ENCODE results near the gene CEL. TPM values are rescaled to one million over a fixed set of nuclear protein-coding genes. Genes with fewer than 3 reads are reported as not detected.
"Not testable (repeated sequence)": the region's sequence is repeated elsewhere in the genome, so short reads cannot be mapped to it uniquely, and the experiment has no call there.

Gene CEL
- total RNA-seq, 2 experiments from 2014 or later = 1.2 to 1.8 TPM

- no peak for TF ChIP-seq EZH2phosphoT487 (IDR thresholded peaks at IDR 0.05; ENCODE audit: borderline replicate concordance, low read depth, low read length)
- no peak for TF ChIP-seq CTCF (conservative IDR thresholded peaks at IDR 0.05; ENCODE audit: low read length)
- no peaks in the 10 kb centered on the region for H3K36me3 ChIP-seq (ENCODE audit: insufficient read depth, low read length)
- intact Hi-C loops (cut with micrococcal nuclease; ENCODE audit: unreplicated experiment) = no loop called here
- H2AFZ ChIP-seq (ENCODE audit: low read length) = no peak overlapping the region
- CTCF ChIA-PET (ENCODE audit: unreplicated experiment) = no interaction called here
- BruUV-seq (replicated peaks) = no TSS peak
- no peaks in the 10 kb centered on the region for H4K20me1 ChIP-seq (ENCODE audit: insufficient read depth, low read length)
- POLR2A ChIA-PET = no interaction called here
- no peaks in the 10 kb centered on the region for H3K9me3 ChIP-seq (ENCODE audit: low read length)
- H3K4me1 ChIP-seq (ENCODE audit: insufficient read depth, low read length, poor library complexity, severe bottlenecking) = no peaks in the 10 kb centered on the region
- H3K9me2 ChIP-seq (ENCODE audit: insufficient read depth, low read length) = no peaks in the 10 kb centered on the region
- no peak for DNase-seq (ENCODE audit: low spot score)
- no peak overlapping the region for H3K4me2 ChIP-seq (ENCODE audit: low read length)
- H3K4me3 ChIP-seq (ENCODE audit: low read depth, low read length, poor library complexity, severe bottlenecking) = no peak overlapping the region
- no peak overlapping the region for H3K27ac ChIP-seq (ENCODE audit: low read depth, low read length, poor library complexity, severe bottlenecking)
- H3K79me2 ChIP-seq (ENCODE audit: insufficient read depth, low read depth, low read length) = no peaks in the 10 kb centered on the region
Observed at GRCh38 chr9:133067006-133067405, 5.2 kb downstream of the CEL start.

GRCh38 chr9:133067813-133068212 is 6.0 kb downstream of the CEL start:
- Histone ChIP-seq H3K4me2 (ENCODE audit: low read length) (no peak overlapping the region), H3K36me3 (ENCODE audit: insufficient read depth, low read length) (no peaks in the 10 kb centered on the region), H2AFZ (ENCODE audit: low read length) (no peak overlapping the region), H4K20me1 (ENCODE audit: insufficient read depth, low read length) (no peaks in the 10 kb centered on the region), H3K9me2 (ENCODE audit: insufficient read depth, low read length) (no peaks in the 10 kb centered on the region), H3K27ac (ENCODE audit: low read depth, low read length, poor library complexity, severe bottlenecking) (no peak overlapping the region), H3K4me3 (ENCODE audit: low read depth, low read length, poor library complexity, severe bottlenecking) (no peak overlapping the region), H3K79me2 (ENCODE audit: insufficient read depth, low read depth, low read length) (no peaks in the 10 kb centered on the region), H3K4me1 (ENCODE audit: insufficient read depth, low read length, poor library complexity, severe bottlenecking) (no peaks in the 10 kb centered on the region), H3K9me3 (ENCODE audit: low read length) (no peaks in the 10 kb centered on the region)
- intact Hi-C loops (cut with micrococcal nuclease; ENCODE audit: unreplicated experiment) = no loop called here
- TF ChIP-seq CTCF (conservative IDR thresholded peaks at IDR 0.05; ENCODE audit: low read length) = no peak
- no peak for TF ChIP-seq EZH2phosphoT487 (IDR thresholded peaks at IDR 0.05; ENCODE audit: borderline replicate concordance, low read depth, low read length)
- ChIA-PET CTCF (ENCODE audit: unreplicated experiment) (no interaction called here), POLR2A (no interaction called here)
- no TSS peak for BruUV-seq (replicated peaks)
- no peak for DNase-seq (ENCODE audit: low spot score)

- H3K9me2 ChIP-seq (ENCODE audit: insufficient read depth, low read length); H3K9me3 ChIP-seq (ENCODE audit: low read length); H3K4me2 ChIP-seq (ENCODE audit: low read length); H3K36me3 ChIP-seq (ENCODE audit: insufficient read depth, low read length); CTCF ChIA-PET (ENCODE audit: unreplicated experiment); H4K20me1 ChIP-seq (ENCODE audit: insufficient read depth, low read length); DNase-seq (ENCODE audit: low spot score); BruUV-seq (replicated peaks); H2AFZ ChIP-seq (ENCODE audit: low read length); POLR2A ChIA-PET; intact Hi-C loops (cut with micrococcal nuclease; ENCODE audit: unreplicated experiment); H3K27ac ChIP-seq (ENCODE audit: low read depth, low read length, poor library complexity, severe bottlenecking); H3K79me2 ChIP-seq (ENCODE audit: insufficient read depth, low read depth, low read length); H3K4me3 ChIP-seq (ENCODE audit: low read depth, low read length, poor library complexity, severe bottlenecking); H3K4me1 ChIP-seq (ENCODE audit: insufficient read depth, low read length, poor library complexity, severe bottlenecking): not testable (repeated sequence)
Observed at GRCh38 chr9:133068431-133068830, 6.7 kb downstream of the CEL start.

- CTCF ChIA-PET (ENCODE audit: unreplicated experiment); POLR2A ChIA-PET; intact Hi-C loops (cut with micrococcal nuclease; ENCODE audit: unreplicated experiment); H3K4me1 ChIP-seq (ENCODE audit: insufficient read depth, low read length, poor library complexity, severe bottlenecking); H3K36me3 ChIP-seq (ENCODE audit: insufficient read depth, low read length); H3K27ac ChIP-seq (ENCODE audit: low read depth, low read length, poor library complexity, severe bottlenecking); DNase-seq (ENCODE audit: low spot score); H3K79me2 ChIP-seq (ENCODE audit: insufficient read depth, low read depth, low read length); H4K20me1 ChIP-seq (ENCODE audit: insufficient read depth, low read length); H3K9me2 ChIP-seq (ENCODE audit: insufficient read depth, low read length); H3K4me2 ChIP-seq (ENCODE audit: low read length); H3K4me3 ChIP-seq (ENCODE audit: low read depth, low read length, poor library complexity, severe bottlenecking); H2AFZ ChIP-seq (ENCODE audit: low read length); BruUV-seq (replicated peaks); H3K9me3 ChIP-seq (ENCODE audit: low read length): not testable (repeated sequence)
Observed at GRCh38 chr9:133070500-133070961, 8.8 kb downstream of the CEL start.

GRCh38 chr9:133070985-133071384 is 9.2 kb downstream of the CEL start:
- intact Hi-C loops (cut with micrococcal nuclease; ENCODE audit: unreplicated experiment); POLR2A ChIA-PET: not testable (repeated sequence)

More at GRCh38 chr9:133070985-133071384, 9.2 kb downstream of the CEL start:
- CTCF ChIA-PET (ENCODE audit: unreplicated experiment); H3K4me1 ChIP-seq (ENCODE audit: insufficient read depth, low read length, poor library complexity, severe bottlenecking); H3K27ac ChIP-seq (ENCODE audit: low read depth, low read length, poor library complexity, severe bottlenecking); DNase-seq (ENCODE audit: low spot score); H3K4me3 ChIP-seq (ENCODE audit: low read depth, low read length, poor library complexity, severe bottlenecking); H3K9me3 ChIP-seq (ENCODE audit: low read length); H4K20me1 ChIP-seq (ENCODE audit: insufficient read depth, low read length); H3K4me2 ChIP-seq (ENCODE audit: low read length); H2AFZ ChIP-seq (ENCODE audit: low read length); H3K79me2 ChIP-seq (ENCODE audit: insufficient read depth, low read depth, low read length); H3K36me3 ChIP-seq (ENCODE audit: insufficient read depth, low read length); H3K9me2 ChIP-seq (ENCODE audit: insufficient read depth, low read length); BruUV-seq (replicated peaks): not testable (repeated sequence)
